Measurements from ENCODE around the gene POSTN.

Gene POSTN

GRCh38 chr13:37546087-37546486 lies 52.5 kb downstream of the POSTN start:
- ATAC-seq, result no peak
- no peak for TF ChIP-seq ZNF70 (CRISPR knock-in tag; IDR thresholded peaks at IDR 0.05)
- no peak for TF ChIP-seq CSRNP3 (CRISPR knock-in tag; IDR thresholded peaks at IDR 0.05)
- TF ChIP-seq SNAI2 (CRISPR knock-in tag; IDR thresholded peaks at IDR 0.05), result no peak
- TF ChIP-seq ZNF8 (CRISPR knock-in tag; IDR thresholded peaks at IDR 0.05), result no peak
- TF ChIP-seq RARB (CRISPR knock-in tag; IDR thresholded peaks at IDR 0.05), result no peak
- no peak for TF ChIP-seq CSDC2 (CRISPR knock-in tag; IDR thresholded peaks at IDR 0.05)
- no peak for TF ChIP-seq ARNTL (CRISPR knock-in tag; IDR thresholded peaks at IDR 0.05; ENCODE audit: borderline replicate concordance, low read depth)
- TF ChIP-seq ESRRG (CRISPR knock-in tag; IDR thresholded peaks at IDR 0.05), result no peak
- TF ChIP-seq TCF4 (CRISPR knock-in tag; IDR thresholded peaks at IDR 0.05; ENCODE audit: borderline replicate concordance), result no peak
- TF ChIP-seq, protein P1, sequence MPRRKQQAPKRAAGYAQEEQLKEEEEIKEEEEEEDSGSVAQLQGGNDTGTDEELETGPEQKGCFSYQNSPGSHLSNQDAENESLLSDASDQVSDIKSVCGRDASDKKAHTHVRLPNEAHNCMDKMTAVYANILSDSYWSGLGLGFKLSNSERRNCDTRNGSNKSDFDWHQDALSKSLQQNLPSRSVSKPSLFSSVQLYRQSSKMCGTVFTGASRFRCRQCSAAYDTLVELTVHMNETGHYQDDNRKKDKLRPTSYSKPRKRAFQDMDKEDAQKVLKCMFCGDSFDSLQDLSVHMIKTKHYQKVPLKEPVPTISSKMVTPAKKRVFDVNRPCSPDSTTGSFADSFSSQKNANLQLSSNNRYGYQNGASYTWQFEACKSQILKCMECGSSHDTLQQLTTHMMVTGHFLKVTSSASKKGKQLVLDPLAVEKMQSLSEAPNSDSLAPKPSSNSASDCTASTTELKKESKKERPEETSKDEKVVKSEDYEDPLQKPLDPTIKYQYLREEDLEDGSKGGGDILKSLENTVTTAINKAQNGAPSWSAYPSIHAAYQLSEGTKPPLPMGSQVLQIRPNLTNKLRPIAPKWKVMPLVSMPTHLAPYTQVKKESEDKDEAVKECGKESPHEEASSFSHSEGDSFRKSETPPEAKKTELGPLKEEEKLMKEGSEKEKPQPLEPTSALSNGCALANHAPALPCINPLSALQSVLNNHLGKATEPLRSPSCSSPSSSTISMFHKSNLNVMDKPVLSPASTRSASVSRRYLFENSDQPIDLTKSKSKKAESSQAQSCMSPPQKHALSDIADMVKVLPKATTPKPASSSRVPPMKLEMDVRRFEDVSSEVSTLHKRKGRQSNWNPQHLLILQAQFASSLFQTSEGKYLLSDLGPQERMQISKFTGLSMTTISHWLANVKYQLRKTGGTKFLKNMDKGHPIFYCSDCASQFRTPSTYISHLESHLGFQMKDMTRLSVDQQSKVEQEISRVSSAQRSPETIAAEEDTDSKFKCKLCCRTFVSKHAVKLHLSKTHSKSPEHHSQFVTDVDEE (CRISPR knock-in tag; IDR thresholded peaks at IDR 0.05), result no peak
- no peak for TF ChIP-seq ZNF565 (CRISPR knock-in tag; conservative IDR thresholded peaks at IDR 0.05; ENCODE audit: low read depth)
- TF ChIP-seq PPARA (CRISPR knock-in tag; IDR thresholded peaks at IDR 0.05; ENCODE audit: borderline replicate concordance), result no peak
- TF ChIP-seq ZFP30 (CRISPR knock-in tag; IDR thresholded peaks at IDR 0.05), result no peak
- TF ChIP-seq BACH2 (CRISPR knock-in tag; IDR thresholded peaks at IDR 0.05; ENCODE audit: borderline replicate concordance), result no peak
- TF ChIP-seq POU6F1 (CRISPR knock-in tag; IDR thresholded peaks at IDR 0.05; ENCODE audit: borderline replicate concordance, low read depth), result no peak
- TF ChIP-seq, protein P2, sequence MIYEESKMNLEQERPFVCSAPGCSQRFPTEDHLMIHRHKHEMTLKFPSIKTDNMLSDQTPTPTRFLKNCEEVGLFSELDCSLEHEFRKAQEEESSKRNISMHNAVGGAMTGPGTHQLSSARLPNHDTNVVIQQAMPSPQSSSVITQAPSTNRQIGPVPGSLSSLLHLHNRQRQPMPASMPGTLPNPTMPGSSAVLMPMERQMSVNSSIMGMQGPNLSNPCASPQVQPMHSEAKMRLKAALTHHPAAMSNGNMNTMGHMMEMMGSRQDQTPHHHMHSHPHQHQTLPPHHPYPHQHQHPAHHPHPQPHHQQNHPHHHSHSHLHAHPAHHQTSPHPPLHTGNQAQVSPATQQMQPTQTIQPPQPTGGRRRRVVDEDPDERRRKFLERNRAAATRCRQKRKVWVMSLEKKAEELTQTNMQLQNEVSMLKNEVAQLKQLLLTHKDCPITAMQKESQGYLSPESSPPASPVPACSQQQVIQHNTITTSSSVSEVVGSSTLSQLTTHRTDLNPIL (CRISPR knock-in tag; IDR thresholded peaks at IDR 0.05; ENCODE audit: low read depth), result no peak
- TF ChIP-seq ZC3H10 (CRISPR knock-in tag; IDR thresholded peaks at IDR 0.05), result no peak
- TF ChIP-seq ZFP3 (CRISPR knock-in tag; IDR thresholded peaks at IDR 0.05), result no peak
- no peak for TF ChIP-seq TOX (CRISPR knock-in tag; IDR thresholded peaks at IDR 0.05; ENCODE audit: borderline replicate concordance)
- no peak for TF ChIP-seq ISL1 (CRISPR knock-in tag; IDR thresholded peaks at IDR 0.05)

DNA sequence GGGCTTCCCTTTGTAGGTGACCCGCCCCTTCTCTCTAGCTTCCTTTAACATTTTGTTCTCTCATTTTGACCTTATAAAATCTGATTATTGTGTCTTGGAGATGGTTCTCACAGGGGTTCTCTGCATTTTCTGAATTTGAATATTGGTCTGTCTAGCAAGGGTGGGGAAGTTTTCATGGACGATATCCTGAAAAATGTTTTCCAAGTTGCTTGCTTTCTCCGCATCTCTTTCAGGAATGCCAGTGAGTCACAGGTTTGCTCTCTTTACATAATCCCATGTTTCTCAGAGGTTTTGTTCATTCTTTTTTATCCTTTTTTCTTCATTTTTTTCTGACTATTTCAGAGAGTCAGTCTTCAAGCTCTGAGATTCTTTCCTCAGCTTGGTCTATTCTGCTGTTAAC lies 53.6 kb downstream of the POSTN start:
- no peak for ATAC-seq
- TF ChIP-seq POU6F1 (CRISPR knock-in tag; IDR thresholded peaks at IDR 0.05; ENCODE audit: borderline replicate concordance, low read depth), result no peak
- TF ChIP-seq, protein P3, sequence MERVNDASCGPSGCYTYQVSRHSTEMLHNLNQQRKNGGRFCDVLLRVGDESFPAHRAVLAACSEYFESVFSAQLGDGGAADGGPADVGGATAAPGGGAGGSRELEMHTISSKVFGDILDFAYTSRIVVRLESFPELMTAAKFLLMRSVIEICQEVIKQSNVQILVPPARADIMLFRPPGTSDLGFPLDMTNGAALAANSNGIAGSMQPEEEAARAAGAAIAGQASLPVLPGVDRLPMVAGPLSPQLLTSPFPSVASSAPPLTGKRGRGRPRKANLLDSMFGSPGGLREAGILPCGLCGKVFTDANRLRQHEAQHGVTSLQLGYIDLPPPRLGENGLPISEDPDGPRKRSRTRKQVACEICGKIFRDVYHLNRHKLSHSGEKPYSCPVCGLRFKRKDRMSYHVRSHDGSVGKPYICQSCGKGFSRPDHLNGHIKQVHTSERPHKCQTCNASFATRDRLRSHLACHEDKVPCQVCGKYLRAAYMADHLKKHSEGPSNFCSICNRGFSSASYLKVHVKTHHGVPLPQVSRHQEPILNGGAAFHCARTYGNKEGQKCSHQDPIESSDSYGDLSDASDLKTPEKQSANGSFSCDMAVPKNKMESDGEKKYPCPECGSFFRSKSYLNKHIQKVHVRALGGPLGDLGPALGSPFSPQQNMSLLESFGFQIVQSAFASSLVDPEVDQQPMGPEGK (CRISPR knock-in tag; IDR thresholded peaks at IDR 0.05; ENCODE audit: borderline replicate concordance), result no peak
- no peak for TF ChIP-seq ZFP30 (CRISPR knock-in tag; IDR thresholded peaks at IDR 0.05)
- no peak for TF ChIP-seq ZFP3 (CRISPR knock-in tag; IDR thresholded peaks at IDR 0.05)
- no peak for TF ChIP-seq ESRRG (CRISPR knock-in tag; IDR thresholded peaks at IDR 0.05)
- no peak for TF ChIP-seq ARNTL (CRISPR knock-in tag; IDR thresholded peaks at IDR 0.05; ENCODE audit: borderline replicate concordance, low read depth)
- no peak for TF ChIP-seq ISL1 (CRISPR knock-in tag; IDR thresholded peaks at IDR 0.05)
- no peak for TF ChIP-seq TCF4 (CRISPR knock-in tag; IDR thresholded peaks at IDR 0.05; ENCODE audit: borderline replicate concordance)
- no peak for TF ChIP-seq BACH2 (CRISPR knock-in tag; IDR thresholded peaks at IDR 0.05; ENCODE audit: borderline replicate concordance)
- no peak for TF ChIP-seq SNAI2 (CRISPR knock-in tag; IDR thresholded peaks at IDR 0.05)
- TF ChIP-seq RARB (CRISPR knock-in tag; IDR thresholded peaks at IDR 0.05), result no peak
- TF ChIP-seq, protein P1 (CRISPR knock-in tag; IDR thresholded peaks at IDR 0.05), result no peak
- TF ChIP-seq GLIS3 (CRISPR knock-in tag; IDR thresholded peaks at IDR 0.05), result no peak
- no peak for TF ChIP-seq CSDC2 (CRISPR knock-in tag; IDR thresholded peaks at IDR 0.05)
